Astrocyte (in vitro differentiated cells and primary cell): ENCODE results near the gene SNED1. TPM values are rescaled to one million over a fixed set of nuclear protein-coding genes. Genes with fewer than 3 reads are reported as not detected.

Experiments used
- DNase-seq: peaks from one replicate; pipeline ENCODE4 v3.0.0-alpha.2; 2010; ENCODE audit warnings: low read depth
- FAIRE-seq: peaks from 2 replicates; lab custom pipeline; 2011; peaks lifted over from hg19 to GRCh38; lab: Jason Lieb, UNC
- H2AFZ ChIP-seq: 2 replicates; pipeline ENCODE4 v1.6.0; 2012; ENCODE audit warnings: low read depth, low read length, inconsistent platforms
- H3K27ac ChIP-seq: 2 replicates; pipeline ENCODE4 v1.5.1; 2011; ENCODE audit warnings: low read depth, low read length, inconsistent platforms
- H3K27me3 ChIP-seq: 2 replicates; pipeline ENCODE4 v1.6.0; 2011; ENCODE audit warnings: low read length, inconsistent platforms; ENCODE audit not compliant: insufficient read depth
- H3K36me3 ChIP-seq: 2 replicates; pipeline ENCODE4 v1.5.1; 2011; ENCODE audit warnings: low read length, inconsistent platforms; ENCODE audit not compliant: insufficient read depth
- H3K4me1 ChIP-seq: 2 replicates; pipeline ENCODE4 v1.5.1; 2011; ENCODE audit warnings: low read length, inconsistent platforms; ENCODE audit not compliant: insufficient read depth
- H3K4me2 ChIP-seq: 2 replicates; pipeline ENCODE4 v1.6.0; 2012; ENCODE audit warnings: low read length, inconsistent platforms
- H3K4me3 ChIP-seq: 2 replicates; pipeline ENCODE4 v1.5.1; 2011; ENCODE audit warnings: low read depth, mild to moderate bottlenecking, low read length, inconsistent platforms; ENCODE audit not compliant: insufficient read depth
- H3K79me2 ChIP-seq: 2 replicates; pipeline ENCODE4 v1.6.0; 2012; ENCODE audit warnings: mild to moderate bottlenecking, low read length, inconsistent platforms; ENCODE audit not compliant: insufficient read depth
- H3K9ac ChIP-seq: 2 replicates; pipeline ENCODE4 v1.6.0; 2012; ENCODE audit warnings: mild to moderate bottlenecking, low read length, inconsistent platforms
- H3K9me3 ChIP-seq: 2 replicates; pipeline ENCODE4 v1.5.1; 2012; ENCODE audit warnings: low read depth, mild to moderate bottlenecking, low read length, inconsistent platforms; ENCODE audit not compliant: insufficient read depth
- H4K20me1 ChIP-seq: 2 replicates; pipeline ENCODE4 v1.6.0; 2012; ENCODE audit warnings: low read length, inconsistent platforms; ENCODE audit not compliant: insufficient read depth
- H3K27ac Mint-ChIP-seq: one replicate; pipeline ENCODE4 v1.8.0; 2021; ENCODE audit warnings: mild to moderate bottlenecking, mixed read lengths; ENCODE audit not compliant: unreplicated experiment
- H3K27me3 Mint-ChIP-seq: one replicate; pipeline ENCODE4 v1.8.0; 2021; ENCODE audit warnings: low read depth, mixed read lengths; ENCODE audit not compliant: unreplicated experiment
- H3K36me3 Mint-ChIP-seq: one replicate; pipeline ENCODE4 v1.8.0; 2021; ENCODE audit warnings: low read depth, mixed read lengths; ENCODE audit not compliant: unreplicated experiment
- H3K4me1 Mint-ChIP-seq: one replicate; pipeline ENCODE4 v1.8.0; 2021; ENCODE audit warnings: low read depth, mixed read lengths; ENCODE audit not compliant: unreplicated experiment
- H3K4me3 Mint-ChIP-seq: one replicate; pipeline ENCODE4 v1.8.0; 2021; ENCODE audit warnings: mild to moderate bottlenecking, moderate library complexity, mixed read lengths; ENCODE audit not compliant: unreplicated experiment
- H3K9me3 Mint-ChIP-seq: one replicate; pipeline ENCODE4 v1.8.0; 2021; ENCODE audit warnings: mild to moderate bottlenecking, mixed read lengths; ENCODE audit not compliant: unreplicated experiment
- EZH2 ChIP-seq: IDR thresholded peaks from 2 replicates; pipeline ENCODE4 v1.6.1; 2012; ENCODE audit warnings: mild to moderate bottlenecking, low read length, inconsistent platforms; ENCODE audit not compliant: insufficient read depth
- total RNA-seq: library from RNA; stranded (reverse); gene quantifications from 2 replicates; pipeline ENCODE4 v1.2.1, GENCODE V29; 2021
- TF ChIP-seq, protein P1 (sequence below): IDR thresholded peaks from 2 replicates; pipeline ENCODE4 v1.5.1; 2011; ENCODE audit warnings: low read depth, mild to moderate bottlenecking, inconsistent platforms, low read length, moderate library complexity; ENCODE audit not compliant: insufficient read depth

SNED1 gene
- total RNA-seq, 1 donor from 2014 or later, result 0.23 TPM

DNA sequence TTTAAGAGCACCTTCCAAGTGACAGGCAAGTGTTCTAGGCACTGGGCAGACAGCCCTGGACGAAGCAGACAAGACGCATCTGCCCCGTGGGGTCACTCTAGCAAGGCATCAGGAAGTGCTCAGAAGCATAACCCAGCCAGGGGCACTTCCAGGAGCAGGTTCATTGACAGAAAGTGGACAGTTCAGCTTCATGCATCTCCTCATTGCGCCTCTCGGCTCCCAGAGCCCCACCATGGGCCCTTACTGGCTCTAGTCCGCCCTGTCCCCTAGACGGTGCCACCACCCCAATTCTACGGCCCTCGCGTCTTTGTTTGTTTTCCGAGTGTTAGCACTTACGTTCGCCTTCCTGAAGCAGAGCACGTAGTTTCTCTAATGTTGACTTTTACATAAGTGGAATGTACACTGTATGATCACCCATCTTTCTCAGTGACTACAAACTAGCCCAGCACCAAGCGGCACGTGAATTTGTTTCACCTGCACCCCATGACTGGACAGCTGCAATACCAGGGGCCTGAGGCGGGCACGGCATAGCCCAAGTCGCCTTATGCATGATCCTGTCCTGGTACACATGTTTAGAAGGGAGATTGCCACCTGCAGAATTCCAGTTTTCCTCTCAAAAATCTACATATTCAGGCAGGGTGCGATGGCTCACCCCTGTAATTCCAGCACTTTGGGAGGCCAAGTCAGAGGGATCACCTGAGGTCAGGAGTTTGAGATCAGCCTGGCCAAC lies 33.2 kb downstream of the SNED1 start:
- Histone ChIP-seq H3K4me2 (no peak overlapping the region), H3K36me3 (no peaks in the 10 kb centered on the region), H3K79me2 (no peaks in the 10 kb centered on the region), H3K4me3 (no peak overlapping the region), H3K27me3 (no peaks in the 10 kb centered on the region), H3K4me1 (peaks cover 5% of the 10 kb centered on the region), H3K9ac (no peak overlapping the region), H3K27ac (no peak overlapping the region), H2AFZ (no peak overlapping the region), H3K9me3 (no peaks in the 10 kb centered on the region), H4K20me1 (no peaks in the 10 kb centered on the region)
- H3K36me3 Mint-ChIP-seq, result no peaks in the 10 kb centered on the region
- no peak for DNase-seq
- no peaks in the 10 kb centered on the region for H3K4me1 Mint-ChIP-seq
- no peak overlapping the region for H3K4me3 Mint-ChIP-seq
- FAIRE-seq, result no peak
- TF ChIP-seq EZH2, result no peak
- TF ChIP-seq, protein P1, sequence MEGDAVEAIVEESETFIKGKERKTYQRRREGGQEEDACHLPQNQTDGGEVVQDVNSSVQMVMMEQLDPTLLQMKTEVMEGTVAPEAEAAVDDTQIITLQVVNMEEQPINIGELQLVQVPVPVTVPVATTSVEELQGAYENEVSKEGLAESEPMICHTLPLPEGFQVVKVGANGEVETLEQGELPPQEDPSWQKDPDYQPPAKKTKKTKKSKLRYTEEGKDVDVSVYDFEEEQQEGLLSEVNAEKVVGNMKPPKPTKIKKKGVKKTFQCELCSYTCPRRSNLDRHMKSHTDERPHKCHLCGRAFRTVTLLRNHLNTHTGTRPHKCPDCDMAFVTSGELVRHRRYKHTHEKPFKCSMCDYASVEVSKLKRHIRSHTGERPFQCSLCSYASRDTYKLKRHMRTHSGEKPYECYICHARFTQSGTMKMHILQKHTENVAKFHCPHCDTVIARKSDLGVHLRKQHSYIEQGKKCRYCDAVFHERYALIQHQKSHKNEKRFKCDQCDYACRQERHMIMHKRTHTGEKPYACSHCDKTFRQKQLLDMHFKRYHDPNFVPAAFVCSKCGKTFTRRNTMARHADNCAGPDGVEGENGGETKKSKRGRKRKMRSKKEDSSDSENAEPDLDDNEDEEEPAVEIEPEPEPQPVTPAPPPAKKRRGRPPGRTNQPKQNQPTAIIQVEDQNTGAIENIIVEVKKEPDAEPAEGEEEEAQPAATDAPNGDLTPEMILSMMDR, result no peak
- peaks cover 41% of the 10 kb centered on the region for H3K27me3 Mint-ChIP-seq
- H3K27ac Mint-ChIP-seq, result peak overlapping the region; percentile 2
- H3K9me3 Mint-ChIP-seq, result peaks cover 8% of the 10 kb centered on the region

GRCh38 chr2:241033336-241033987 lies 35.0 kb downstream of the SNED1 start:
- peaks cover 3% of the 10 kb centered on the region for H4K20me1 ChIP-seq
- Mint-ChIP-seq H3K27ac (no peak overlapping the region), H3K4me1 (no peaks in the 10 kb centered on the region), H3K4me3 (no peak overlapping the region), H3K27me3 (peaks cover 55% of the 10 kb centered on the region), H3K9me3 (peaks cover 3% of the 10 kb centered on the region), H3K36me3 (peaks cover 2% of the 10 kb centered on the region)
- H3K4me1 ChIP-seq, result peaks cover 7% of the 10 kb centered on the region
- no peak overlapping the region for H3K9ac ChIP-seq
- H3K4me2 ChIP-seq, result no peak overlapping the region
- TF ChIP-seq, protein P1, result no peak
- TF ChIP-seq EZH2, result no peak
- H3K79me2 ChIP-seq, result no peaks in the 10 kb centered on the region
- H2AFZ ChIP-seq, result no peak overlapping the region
- FAIRE-seq, result no peak
- no peak for DNase-seq
- no peak overlapping the region for H3K27ac ChIP-seq
- H3K27me3 ChIP-seq, result peaks cover 7% of the 10 kb centered on the region
- H3K9me3 ChIP-seq, result no peaks in the 10 kb centered on the region
- H3K4me3 ChIP-seq, result no peak overlapping the region
- H3K36me3 ChIP-seq, result no peaks in the 10 kb centered on the region

- no peak for FAIRE-seq
These were observed 35.6 kb downstream of the SNED1 start for GRCh38 chr2:241033994-241034393.

More at GRCh38 chr2:241033994-241034393, 35.6 kb downstream of the SNED1 start:
- peaks cover 2% of the 10 kb centered on the region for H3K36me3 Mint-ChIP-seq
- H3K27ac Mint-ChIP-seq, result no peak overlapping the region
- Histone ChIP-seq H3K27ac (no peak overlapping the region), H3K4me2 (no peak overlapping the region), H3K4me1 (peaks cover 7% of the 10 kb centered on the region), H3K27me3 (peaks cover 7% of the 10 kb centered on the region), H2AFZ (no peak overlapping the region), H3K36me3 (no peaks in the 10 kb centered on the region), H3K79me2 (no peaks in the 10 kb centered on the region), H4K20me1 (peaks cover 3% of the 10 kb centered on the region), H3K9ac (no peak overlapping the region), H3K9me3 (no peaks in the 10 kb centered on the region), H3K4me3 (no peak overlapping the region)
- TF ChIP-seq EZH2, result no peak
- TF ChIP-seq, protein P1, result no peak
- H3K27me3 Mint-ChIP-seq, result peaks cover 53% of the 10 kb centered on the region
- no peak overlapping the region for H3K4me3 Mint-ChIP-seq
- no peak for DNase-seq
- H3K4me1 Mint-ChIP-seq, result no peaks in the 10 kb centered on the region
- H3K9me3 Mint-ChIP-seq, result peaks cover 3% of the 10 kb centered on the region
